Activated naive CD8-positive, alpha-beta T cell treated with anti-CD3 and anti-CD28 coated beads for 36 hours (primary cell): ENCODE results near the gene TRIM8. TPM values are rescaled to one million over a fixed set of nuclear protein-coding genes. Genes with fewer than 3 reads are reported as not detected.

Experiments
- DNase-seq: peaks from one replicate; pipeline ENCODE4 v3.0.0; 2021
- H3K27ac Mint-ChIP-seq: one replicate; pipeline ENCODE4 v1.8.0; 2022; ENCODE audit warnings: mild to moderate bottlenecking, moderate library complexity, mixed read lengths
- H3K27me3 Mint-ChIP-seq: one replicate; pipeline ENCODE4 v1.8.0; 2022; ENCODE audit warnings: mild to moderate bottlenecking, mixed read lengths
- H3K36me3 Mint-ChIP-seq: one replicate; pipeline ENCODE4 v1.8.0; 2021; ENCODE audit warnings: mild to moderate bottlenecking, mixed read lengths
- H3K4me1 Mint-ChIP-seq: one replicate; pipeline ENCODE4 v1.8.0; 2021; ENCODE audit warnings: mixed read lengths
- H3K4me3 Mint-ChIP-seq: one replicate; pipeline ENCODE4 v1.8.0; 2022; ENCODE audit warnings: mild to moderate bottlenecking, moderate library complexity, mixed read lengths
- H3K9me3 Mint-ChIP-seq: one replicate; pipeline ENCODE4 v1.8.0; 2022; ENCODE audit warnings: mixed read lengths
- total RNA-seq, 2 experiments: library from RNA; stranded (reverse); gene quantifications; one replicate each; pipeline ENCODE4 v1.2.3, GENCODE V29; 2021

Gene TRIM8
- total RNA-seq, 2 experiments from 2014 or later, result 40.4 to 41.8 TPM

- Mint-ChIP-seq H3K9me3 (no peaks in the 10 kb centered on the region), H3K27me3 (no peaks in the 10 kb centered on the region), H3K27ac (no peak overlapping the region), H3K4me3 (no peak overlapping the region), H3K36me3 (peaks cover 2% of the 10 kb centered on the region), H3K4me1 (peaks cover 35% of the 10 kb centered on the region)
- DNase-seq, result no peak
These were observed 33.8 kb upstream of the TRIM8 start for GRCh38 chr10:102610441-102610887.

DNA sequence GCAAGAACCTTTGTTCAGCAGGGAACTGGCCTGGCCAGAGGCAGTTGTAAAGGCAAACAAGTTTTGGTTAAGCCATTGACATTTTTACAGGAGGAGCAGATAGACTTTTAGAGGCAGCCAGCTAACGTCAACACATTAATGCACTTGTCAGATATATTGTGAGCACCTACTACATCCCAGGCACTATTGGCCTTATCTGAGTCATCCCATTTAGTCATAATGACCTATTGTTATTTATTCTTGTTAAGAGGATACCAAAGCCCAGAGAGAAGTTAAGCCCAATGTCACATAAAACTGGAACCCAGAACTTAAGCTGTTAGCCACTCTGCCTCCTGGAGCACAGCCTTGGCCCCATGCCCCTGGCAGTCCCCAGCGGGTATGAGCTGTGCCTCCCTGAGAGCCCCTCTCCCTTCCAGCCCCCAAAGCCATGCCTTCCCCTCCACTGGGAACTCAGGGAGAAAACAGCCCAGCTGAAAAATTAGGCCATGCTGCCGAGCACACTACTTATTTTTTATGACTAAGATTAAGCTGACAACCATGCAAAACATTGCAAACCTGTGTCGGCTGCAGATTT is 32.7 kb upstream of the TRIM8 start:
- no peak for DNase-seq
- H3K27me3 Mint-ChIP-seq, result no peaks in the 10 kb centered on the region
- peaks cover 2% of the 10 kb centered on the region for H3K36me3 Mint-ChIP-seq
- no peaks in the 10 kb centered on the region for H3K9me3 Mint-ChIP-seq
- H3K4me1 Mint-ChIP-seq, result peaks cover 35% of the 10 kb centered on the region
- peak overlapping the region; percentile 95 for H3K27ac Mint-ChIP-seq
- H3K4me3 Mint-ChIP-seq, result no peak overlapping the region

DNA sequence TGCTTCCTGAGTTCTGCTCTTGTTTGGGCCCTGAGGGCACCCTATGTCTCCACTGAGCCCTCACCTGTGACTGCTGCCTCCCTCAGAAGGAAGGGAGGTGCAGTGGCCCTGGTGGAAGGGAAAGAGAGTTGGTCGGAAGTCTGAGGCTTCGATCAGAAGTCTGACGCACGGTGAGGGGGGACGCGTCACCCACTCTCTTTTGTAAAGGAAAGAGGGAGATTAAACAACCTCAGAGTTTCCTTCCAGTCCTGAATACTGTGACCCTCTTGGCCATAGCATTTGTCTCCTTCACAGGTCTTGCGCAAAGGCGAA is 31.4 kb upstream of the TRIM8 start:
- H3K27ac Mint-ChIP-seq, result peak overlapping the region; percentile 95
- peak; percentile 66 for DNase-seq
- no peaks in the 10 kb centered on the region for H3K9me3 Mint-ChIP-seq
- peak overlapping the region; percentile 53 for H3K4me3 Mint-ChIP-seq
- no peaks in the 10 kb centered on the region for H3K27me3 Mint-ChIP-seq
- H3K4me1 Mint-ChIP-seq, result peaks cover 35% of the 10 kb centered on the region
- peaks cover 2% of the 10 kb centered on the region for H3K36me3 Mint-ChIP-seq

DNA sequence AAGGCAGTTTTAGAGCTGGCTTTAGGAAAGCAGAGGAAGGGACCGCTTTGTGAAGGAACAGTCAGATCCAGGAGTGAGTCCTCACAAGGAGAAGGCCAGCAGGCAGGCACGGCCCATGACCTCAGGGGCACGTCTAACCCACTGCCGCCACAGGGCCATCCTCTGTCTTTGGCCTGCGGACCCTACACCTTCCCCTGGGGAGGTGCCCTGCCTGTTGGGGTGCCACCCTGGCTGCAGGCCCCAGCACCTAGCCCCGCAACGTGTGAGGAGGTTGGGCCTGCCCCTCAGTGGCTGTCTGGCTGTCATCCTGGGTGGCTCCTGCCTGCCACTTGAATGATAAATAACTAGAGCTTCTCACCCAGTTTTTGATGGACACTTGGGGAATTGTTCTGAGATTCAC is 31.0 kb upstream of the TRIM8 start:
- peak overlapping the region; percentile 95 for H3K27ac Mint-ChIP-seq
- peak overlapping the region; percentile 53 for H3K4me3 Mint-ChIP-seq
- H3K4me1 Mint-ChIP-seq, result peaks cover 32% of the 10 kb centered on the region
- H3K36me3 Mint-ChIP-seq, result peaks cover 2% of the 10 kb centered on the region
- no peaks in the 10 kb centered on the region for H3K9me3 Mint-ChIP-seq
- no peaks in the 10 kb centered on the region for H3K27me3 Mint-ChIP-seq
- no peak for DNase-seq

DNA sequence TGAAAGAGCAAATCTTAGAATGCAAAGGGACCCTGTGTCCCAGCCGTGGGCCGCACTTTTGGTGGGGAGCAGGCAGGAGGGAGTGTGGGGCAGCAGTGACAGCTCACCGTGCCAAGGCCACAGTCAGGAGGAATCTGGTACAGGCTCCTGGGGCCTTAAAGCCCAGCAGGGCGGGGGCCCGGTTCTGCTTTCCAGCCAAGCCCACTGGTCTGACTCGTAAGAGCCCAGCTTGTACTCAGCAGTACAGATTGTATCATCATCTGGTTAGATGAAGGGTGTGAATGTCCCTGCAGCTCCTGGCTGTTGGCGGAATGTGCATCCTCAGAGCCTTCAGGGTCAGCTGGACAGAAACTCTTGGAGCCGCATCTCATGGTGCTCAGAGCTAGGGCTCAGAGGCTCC is 30.5 kb upstream of the TRIM8 start:
- H3K4me1 Mint-ChIP-seq, result peaks cover 31% of the 10 kb centered on the region
- H3K9me3 Mint-ChIP-seq, result no peaks in the 10 kb centered on the region
- peak overlapping the region; percentile 95 for H3K27ac Mint-ChIP-seq
- no peak for DNase-seq
- H3K4me3 Mint-ChIP-seq, result no peak overlapping the region
- H3K36me3 Mint-ChIP-seq, result peaks cover 2% of the 10 kb centered on the region
- no peaks in the 10 kb centered on the region for H3K27me3 Mint-ChIP-seq

GRCh38 chr10:102614888-102615287 is 29.4 kb upstream of the TRIM8 start:
- Mint-ChIP-seq H3K9me3 (no peaks in the 10 kb centered on the region), H3K36me3 (peaks cover 2% of the 10 kb centered on the region), H3K4me3 (no peak overlapping the region), H3K27me3 (no peaks in the 10 kb centered on the region), H3K27ac (no peak overlapping the region), H3K4me1 (peaks cover 31% of the 10 kb centered on the region)
- no peak for DNase-seq

GRCh38 chr10:102615361-102615760 is 28.9 kb upstream of the TRIM8 start:
- Mint-ChIP-seq H3K27me3 (no peaks in the 10 kb centered on the region), H3K4me1 (peaks cover 31% of the 10 kb centered on the region), H3K9me3 (no peaks in the 10 kb centered on the region), H3K27ac (no peak overlapping the region), H3K36me3 (peaks cover 2% of the 10 kb centered on the region), H3K4me3 (no peak overlapping the region)
- DNase-seq, result peak; percentile 35

GRCh38 chr10:102616066-102616770 is 28.1 kb upstream of the TRIM8 start:
- Mint-ChIP-seq H3K27me3 (no peaks in the 10 kb centered on the region), H3K36me3 (peaks cover 2% of the 10 kb centered on the region), H3K9me3 (no peaks in the 10 kb centered on the region), H3K4me1 (peaks cover 23% of the 10 kb centered on the region), H3K27ac (no peak overlapping the region), H3K4me3 (no peak overlapping the region)
- no peak for DNase-seq

DNA sequence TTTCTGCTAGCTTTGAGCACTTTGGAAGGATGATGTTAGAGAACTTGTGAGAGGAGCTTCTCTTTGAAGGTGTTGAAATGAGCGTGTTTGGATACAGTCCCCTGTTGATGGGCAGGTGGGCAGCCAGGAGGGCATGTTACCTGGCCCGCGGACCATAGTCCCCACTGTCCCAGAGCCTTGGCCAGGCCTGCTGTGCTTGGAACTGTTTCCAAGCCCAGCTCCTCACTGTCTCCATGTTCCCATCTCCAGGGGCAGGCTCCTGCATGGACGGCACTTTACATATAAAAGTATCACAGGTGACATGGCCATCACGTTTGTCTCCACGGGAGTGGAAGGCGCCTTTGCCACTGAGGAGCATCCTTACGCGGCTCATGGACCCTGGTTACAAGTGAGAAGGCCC is 27.2 kb upstream of the TRIM8 start:
- no peak for DNase-seq
- H3K36me3 Mint-ChIP-seq, result peaks cover 2% of the 10 kb centered on the region
- H3K27ac Mint-ChIP-seq, result no peak overlapping the region
- H3K4me1 Mint-ChIP-seq, result peaks cover 15% of the 10 kb centered on the region
- H3K9me3 Mint-ChIP-seq, result no peaks in the 10 kb centered on the region
- no peaks in the 10 kb centered on the region for H3K27me3 Mint-ChIP-seq
- no peak overlapping the region for H3K4me3 Mint-ChIP-seq

GRCh38 chr10:102617816-102618215 is 26.5 kb upstream of the TRIM8 start:
- no peak overlapping the region for H3K27ac Mint-ChIP-seq
- no peaks in the 10 kb centered on the region for H3K36me3 Mint-ChIP-seq
- DNase-seq, result no peak
- H3K27me3 Mint-ChIP-seq, result no peaks in the 10 kb centered on the region
- no peaks in the 10 kb centered on the region for H3K9me3 Mint-ChIP-seq
- H3K4me1 Mint-ChIP-seq, result peaks cover 7% of the 10 kb centered on the region
- no peak overlapping the region for H3K4me3 Mint-ChIP-seq

GRCh38 chr10:102619281-102619981 is 24.8 kb upstream of the TRIM8 start:
- no peaks in the 10 kb centered on the region for H3K27me3 Mint-ChIP-seq
- H3K9me3 Mint-ChIP-seq, result no peaks in the 10 kb centered on the region
- no peaks in the 10 kb centered on the region for H3K36me3 Mint-ChIP-seq
- no peak overlapping the region for H3K4me3 Mint-ChIP-seq
- no peaks in the 10 kb centered on the region for H3K4me1 Mint-ChIP-seq
- no peak overlapping the region for H3K27ac Mint-ChIP-seq
- no peak for DNase-seq

- H3K9me3 Mint-ChIP-seq, result no peaks in the 10 kb centered on the region
- DNase-seq, result no peak
- no peaks in the 10 kb centered on the region for H3K36me3 Mint-ChIP-seq
- H3K4me3 Mint-ChIP-seq, result no peak overlapping the region
- no peaks in the 10 kb centered on the region for H3K27me3 Mint-ChIP-seq
- no peak overlapping the region for H3K27ac Mint-ChIP-seq
- no peaks in the 10 kb centered on the region for H3K4me1 Mint-ChIP-seq
These were observed 24.1 kb upstream of the TRIM8 start for GRCh38 chr10:102620138-102620590.

DNA sequence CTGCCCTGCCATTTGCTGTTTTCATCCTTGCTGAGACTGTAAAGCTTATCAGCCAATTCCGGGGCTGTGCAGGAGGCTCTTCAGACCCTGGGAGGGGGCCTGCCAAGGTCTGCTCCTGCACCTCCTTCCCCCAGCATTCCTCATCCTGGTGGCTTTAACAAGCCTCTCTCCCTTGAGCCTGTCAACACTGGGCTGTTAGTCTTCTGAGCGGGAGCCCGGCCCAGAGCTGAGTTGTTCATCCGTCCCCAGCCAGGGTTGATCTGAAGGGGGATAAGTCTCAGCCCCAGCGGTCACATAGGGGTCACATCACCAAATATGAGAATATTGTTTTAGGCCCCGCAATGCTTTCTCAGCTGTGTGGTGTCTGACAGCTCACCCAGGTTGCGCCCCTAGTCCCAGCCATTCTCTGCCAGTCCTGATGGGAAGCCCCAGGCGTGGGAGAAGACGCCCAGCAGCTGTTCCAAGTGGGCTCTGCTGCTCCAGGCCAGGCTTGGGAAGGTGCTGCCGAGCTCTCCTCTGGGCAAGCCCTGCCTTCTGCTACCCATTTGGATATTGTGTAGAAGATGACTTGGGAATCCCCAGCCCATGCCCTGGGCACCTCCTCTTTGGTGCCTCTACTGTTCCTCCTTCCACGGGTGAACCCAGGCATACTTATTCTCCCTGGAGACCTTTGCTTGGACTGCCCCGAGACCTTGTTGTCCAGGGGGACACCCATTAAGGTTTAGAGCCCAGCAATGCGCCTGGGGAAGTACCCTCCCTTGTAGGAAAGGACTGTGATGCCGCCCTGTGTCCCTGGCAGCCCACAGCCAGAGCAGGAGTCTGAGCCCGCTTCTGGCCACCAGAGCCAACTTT is 23.5 kb upstream of the TRIM8 start:
- no peak overlapping the region for H3K27ac Mint-ChIP-seq
- no peaks in the 10 kb centered on the region for H3K4me1 Mint-ChIP-seq

GRCh38 chr10:102621443-102622325 is 22.6 kb upstream of the TRIM8 start:
- Mint-ChIP-seq H3K27ac (no peak overlapping the region), H3K4me1 (no peaks in the 10 kb centered on the region), H3K9me3 (no peaks in the 10 kb centered on the region), H3K36me3 (no peaks in the 10 kb centered on the region), H3K27me3 (no peaks in the 10 kb centered on the region), H3K4me3 (no peak overlapping the region)
- DNase-seq, result no peak

More for the DNA sequence above, 23.5 kb upstream of the TRIM8 start:
- Mint-ChIP-seq H3K36me3 (no peaks in the 10 kb centered on the region), H3K9me3 (no peaks in the 10 kb centered on the region), H3K27me3 (no peaks in the 10 kb centered on the region), H3K4me3 (no peak overlapping the region)
- no peak for DNase-seq
